Measurements from ENCODE around the gene MRPL55.

Gene MRPL55

GRCh38 chr1:228100822-228101613 lies 8.1 kb downstream of the MRPL55 start:
- peaks cover 52% of the 10 kb centered on the region for H3K79me2 ChIP-seq (ENCODE audit: insufficient read depth, low read depth)
- peaks cover 9% of the 10 kb centered on the region; the same call in 1 of the 2 replicates for H3K36me3 ChIP-seq (ENCODE audit: insufficient read depth)
- H3K9ac ChIP-seq, result peak overlapping the region; percentile 83; the same call in 1 of the 2 replicates
- peak overlapping the region; percentile 83 for H3K4me2 ChIP-seq
- TF ChIP-seq CTCF (conservative IDR thresholded peaks at IDR 0.05; ENCODE audit: low read depth, low read length), result no peak
- peak overlapping the region; percentile 84; the same call in 1 of the 2 replicates for H3K27ac ChIP-seq
- no peaks in the 10 kb centered on the region for H3K27me3 ChIP-seq (ENCODE audit: insufficient read depth, low read depth)
- H2AFZ ChIP-seq (ENCODE audit: low read depth), result no peak overlapping the region
- H3K4me1 ChIP-seq (ENCODE audit: low read depth, poor library complexity, severe bottlenecking), result peaks cover 18% of the 10 kb centered on the region
- peak overlapping the region; percentile 77 for H3K4me3 ChIP-seq (IDR thresholded peaks at IDR 0.05; ENCODE audit: insufficient read depth, low read depth, low read length)
- peaks cover 26% of the 10 kb centered on the region for H4K20me1 ChIP-seq (ENCODE audit: insufficient read depth)

GRCh38 chr1:228099331-228099732 lies 9.8 kb downstream of the MRPL55 start:
- Histone ChIP-seq H3K4me2 (no peak overlapping the region), H3K9ac (no peak overlapping the region), H3K4me3 (IDR thresholded peaks at IDR 0.05; ENCODE audit: insufficient read depth, low read depth, low read length) (no peak overlapping the region), H3K27me3 (ENCODE audit: insufficient read depth, low read depth) (no peaks in the 10 kb centered on the region), H3K4me1 (ENCODE audit: low read depth, poor library complexity, severe bottlenecking) (peaks cover 24% of the 10 kb centered on the region), H2AFZ (ENCODE audit: low read depth) (no peak overlapping the region), H3K27ac (no peak overlapping the region), H3K36me3 (ENCODE audit: insufficient read depth) (peaks cover 9% of the 10 kb centered on the region; the same call in 1 of the 2 replicates), H4K20me1 (ENCODE audit: insufficient read depth) (peaks cover 43% of the 10 kb centered on the region), H3K79me2 (ENCODE audit: insufficient read depth, low read depth) (peaks cover 69% of the 10 kb centered on the region)
- TF ChIP-seq CTCF (conservative IDR thresholded peaks at IDR 0.05; ENCODE audit: low read depth, low read length), result no peak

- Histone ChIP-seq H3K4me3 (IDR thresholded peaks at IDR 0.05; ENCODE audit: insufficient read depth, low read depth, low read length) (no peak overlapping the region), H3K4me1 (ENCODE audit: low read depth, poor library complexity, severe bottlenecking) (peaks cover 24% of the 10 kb centered on the region), H3K4me2 (no peak overlapping the region), H3K79me2 (ENCODE audit: insufficient read depth, low read depth) (peaks cover 78% of the 10 kb centered on the region), H3K9ac (no peak overlapping the region), H3K27ac (no peak overlapping the region; the same call in 1 of the 2 replicates), H2AFZ (ENCODE audit: low read depth) (no peak overlapping the region), H3K36me3 (ENCODE audit: insufficient read depth) (peaks cover 9% of the 10 kb centered on the region; the same call in 1 of the 2 replicates), H3K27me3 (ENCODE audit: insufficient read depth, low read depth) (no peaks in the 10 kb centered on the region), H4K20me1 (ENCODE audit: insufficient read depth) (peaks cover 50% of the 10 kb centered on the region)
- TF ChIP-seq CTCF (conservative IDR thresholded peaks at IDR 0.05; ENCODE audit: low read depth, low read length), result no peak
Observed at GRCh38 chr1:228098323-228098931, 10.7 kb downstream of the MRPL55 start.

- Histone ChIP-seq H3K4me2 (no peak overlapping the region), H3K27ac (no peak overlapping the region; the same call in 1 of the 2 replicates), H3K36me3 (ENCODE audit: insufficient read depth) (peaks cover 9% of the 10 kb centered on the region; the same call in 1 of the 2 replicates), H3K9ac (no peak overlapping the region), H4K20me1 (ENCODE audit: insufficient read depth) (peaks cover 60% of the 10 kb centered on the region), H2AFZ (ENCODE audit: low read depth) (no peak overlapping the region), H3K27me3 (ENCODE audit: insufficient read depth, low read depth) (no peaks in the 10 kb centered on the region), H3K4me1 (ENCODE audit: low read depth, poor library complexity, severe bottlenecking) (peaks cover 24% of the 10 kb centered on the region), H3K4me3 (IDR thresholded peaks at IDR 0.05; ENCODE audit: insufficient read depth, low read depth, low read length) (no peak overlapping the region), H3K79me2 (ENCODE audit: insufficient read depth, low read depth) (peaks cover 87% of the 10 kb centered on the region)
- TF ChIP-seq CTCF (conservative IDR thresholded peaks at IDR 0.05; ENCODE audit: low read depth, low read length), result no peak
Observed at GRCh38 chr1:228097333-228098081, 11.6 kb downstream of the MRPL55 start.
